C4-2B (cell line): ENCODE data around the gene FRMD5.

Experiments
- ZFX ChIP-seq: fragments of 450-650 bp; IDR thresholded peaks from 2 replicates; pipeline ENCODE4 v1.6.1; 2017
- TF ChIP-seq, protein P1 (sequence below): fragments of 450-650 bp; conservative IDR thresholded peaks from 2 replicates; pipeline ENCODE4 v1.5.1; 2017; ENCODE audit warnings: mild to moderate bottlenecking

DNA sequence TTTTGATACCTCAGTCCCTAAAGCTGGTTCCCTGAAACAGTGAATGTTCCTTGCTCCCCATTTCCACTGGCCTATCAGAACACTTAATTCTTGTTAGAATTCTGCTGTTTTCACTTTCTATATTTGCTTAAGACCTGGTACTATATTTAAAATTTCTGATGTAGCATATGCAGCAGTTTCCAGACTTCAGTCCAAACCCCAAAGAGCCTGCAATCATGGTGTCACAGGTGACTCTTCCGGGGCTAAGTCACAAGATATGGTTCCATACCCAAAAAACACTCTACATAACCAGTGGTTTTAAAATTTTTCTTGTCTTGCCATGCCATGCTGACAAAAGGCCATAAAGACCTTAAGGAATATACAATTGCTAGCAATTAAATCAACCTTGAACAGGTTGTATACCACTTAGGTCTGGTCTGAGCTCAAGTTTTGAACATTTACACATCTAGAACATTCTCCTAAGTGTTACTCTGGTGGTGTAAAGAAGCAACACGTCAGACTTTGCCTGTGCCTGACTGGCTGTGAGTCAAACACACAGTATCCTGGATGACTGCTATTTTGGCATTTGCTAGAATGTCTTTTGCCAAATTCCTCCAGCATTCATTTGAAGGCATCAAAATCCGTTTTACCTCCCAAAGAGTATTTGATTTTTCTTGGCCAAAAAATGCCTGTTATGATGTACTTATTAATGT, 160.0 kb downstream of the FRMD5 start:
- TF ChIP-seq, protein P1, sequence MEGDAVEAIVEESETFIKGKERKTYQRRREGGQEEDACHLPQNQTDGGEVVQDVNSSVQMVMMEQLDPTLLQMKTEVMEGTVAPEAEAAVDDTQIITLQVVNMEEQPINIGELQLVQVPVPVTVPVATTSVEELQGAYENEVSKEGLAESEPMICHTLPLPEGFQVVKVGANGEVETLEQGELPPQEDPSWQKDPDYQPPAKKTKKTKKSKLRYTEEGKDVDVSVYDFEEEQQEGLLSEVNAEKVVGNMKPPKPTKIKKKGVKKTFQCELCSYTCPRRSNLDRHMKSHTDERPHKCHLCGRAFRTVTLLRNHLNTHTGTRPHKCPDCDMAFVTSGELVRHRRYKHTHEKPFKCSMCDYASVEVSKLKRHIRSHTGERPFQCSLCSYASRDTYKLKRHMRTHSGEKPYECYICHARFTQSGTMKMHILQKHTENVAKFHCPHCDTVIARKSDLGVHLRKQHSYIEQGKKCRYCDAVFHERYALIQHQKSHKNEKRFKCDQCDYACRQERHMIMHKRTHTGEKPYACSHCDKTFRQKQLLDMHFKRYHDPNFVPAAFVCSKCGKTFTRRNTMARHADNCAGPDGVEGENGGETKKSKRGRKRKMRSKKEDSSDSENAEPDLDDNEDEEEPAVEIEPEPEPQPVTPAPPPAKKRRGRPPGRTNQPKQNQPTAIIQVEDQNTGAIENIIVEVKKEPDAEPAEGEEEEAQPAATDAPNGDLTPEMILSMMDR = no peak
- no peak for TF ChIP-seq ZFX
